ENCODE data around the gene GLT1D1.

Gene GLT1D1

GRCh38 chr12:128932521-128932920 is 79.2 kb downstream of the GLT1D1 start:
- no peak for DNase-seq
- Mint-ChIP-seq H3K27ac (no peak overlapping the region), H3K4me3 (no peak overlapping the region), H3K4me1 (peaks cover 3 to 15% of the 10 kb centered on the region in 2 donors), H3K9me3 (peaks cover 2 to 5% of the 10 kb centered on the region in 2 donors), H3K36me3 (peaks cover 0 to 4% of the 10 kb centered on the region in 2 donors), H3K27me3 (peaks cover 0 to 9% of the 10 kb centered on the region in 2 donors)
- no peak for ATAC-seq (replicated peaks)

- H3K4me3 Mint-ChIP-seq = no peak overlapping the region
- ATAC-seq (replicated peaks) (no peak), DNase-seq (no peak)
- peaks cover 7 to 10% of the 10 kb centered on the region in 2 donors for H3K9me3 Mint-ChIP-seq
- H3K27ac Mint-ChIP-seq = no peak overlapping the region
- peaks cover 0 to 9% of the 10 kb centered on the region in 2 donors for H3K27me3 Mint-ChIP-seq
- peaks cover 0 to 4% of the 10 kb centered on the region in 2 donors for H3K36me3 Mint-ChIP-seq
- peaks cover 3 to 19% of the 10 kb centered on the region in 2 donors for H3K4me1 Mint-ChIP-seq
Observed at GRCh38 chr12:128933039-128933438, 79.8 kb downstream of the GLT1D1 start.

GRCh38 chr12:128933926-128934325 is 80.6 kb downstream of the GLT1D1 start:
- DNase-seq (no peak), ATAC-seq (replicated peaks) (no peak)
- H3K4me3 Mint-ChIP-seq = no peak overlapping the region
- no peak overlapping the region for H3K27ac Mint-ChIP-seq
- H3K27me3 Mint-ChIP-seq = peaks cover 0 to 9% of the 10 kb centered on the region in 2 donors
- H3K36me3 Mint-ChIP-seq = peaks cover 0 to 4% of the 10 kb centered on the region in 2 donors
- peaks cover 7 to 10% of the 10 kb centered on the region in 2 donors for H3K9me3 Mint-ChIP-seq
- H3K4me1 Mint-ChIP-seq = peaks cover 3 to 19% of the 10 kb centered on the region in 2 donors

GRCh38 chr12:128938886-128939285 is 85.6 kb downstream of the GLT1D1 start:
- Mint-ChIP-seq H3K4me1 (peaks cover 3 to 19% of the 10 kb centered on the region in 2 donors), H3K4me3 (no peak overlapping the region), H3K27me3 (peaks cover 6 to 9% of the 10 kb centered on the region in 2 donors), H3K27ac (no peak overlapping the region), H3K9me3 (peaks cover 7 to 10% of the 10 kb centered on the region in 2 donors), H3K36me3 (peaks cover 0 to 4% of the 10 kb centered on the region in 2 donors)
- ATAC-seq (replicated peaks) (no peak), DNase-seq (no peak)

GRCh38 chr12:128940090-128940888 is 87.0 kb downstream of the GLT1D1 start:
- H3K4me1 Mint-ChIP-seq = peaks cover 3 to 19% of the 10 kb centered on the region in 2 donors
- ATAC-seq (replicated peaks) (no peak), DNase-seq (no peak)
- H3K36me3 Mint-ChIP-seq = peaks cover 0 to 4% of the 10 kb centered on the region in 2 donors
- H3K27me3 Mint-ChIP-seq = peaks cover 0 to 6% of the 10 kb centered on the region in 2 donors
- H3K9me3 Mint-ChIP-seq = peaks cover 7 to 10% of the 10 kb centered on the region in 2 donors
- no peak overlapping the region for H3K27ac Mint-ChIP-seq
- no peak overlapping the region for H3K4me3 Mint-ChIP-seq

GRCh38 chr12:128940974-128941373 is 87.7 kb downstream of the GLT1D1 start:
- Mint-ChIP-seq H3K9me3 (peaks cover 7 to 10% of the 10 kb centered on the region in 2 donors), H3K27me3 (peaks cover 0 to 6% of the 10 kb centered on the region in 2 donors), H3K4me1 (peaks cover 3 to 19% of the 10 kb centered on the region in 2 donors), H3K36me3 (peaks cover 0 to 4% of the 10 kb centered on the region in 2 donors), H3K4me3 (no peak overlapping the region), H3K27ac (no peak overlapping the region)
- no peak for ATAC-seq (replicated peaks)
- DNase-seq = no peak

- DNase-seq (no peak), ATAC-seq (replicated peaks) (no peak)
- H3K27ac Mint-ChIP-seq = peak overlapping the region; percentile 16
- H3K4me3 Mint-ChIP-seq = no peak overlapping the region
- H3K27me3 Mint-ChIP-seq = peaks cover 6% of the 10 kb centered on the region in 2 donors
- peaks cover 0 to under 1% of the 10 kb centered on the region in 2 donors for H3K9me3 Mint-ChIP-seq
- H3K36me3 Mint-ChIP-seq = no peaks in the 10 kb centered on the region
- no peaks in the 10 kb centered on the region for H3K4me1 Mint-ChIP-seq
Observed at GRCh38 chr12:128942960-128943477, 89.7 kb downstream of the GLT1D1 start.

GRCh38 chr12:128944956-128945355 is 91.7 kb downstream of the GLT1D1 start:
- Mint-ChIP-seq H3K4me3 (no peak overlapping the region), H3K27ac (peak overlapping the region; percentile 33), H3K9me3 (no peaks in the 10 kb centered on the region), H3K4me1 (no peaks in the 10 kb centered on the region), H3K36me3 (no peaks in the 10 kb centered on the region), H3K27me3 (peaks cover 6% of the 10 kb centered on the region in 2 donors)
- DNase-seq (no peak), ATAC-seq (replicated peaks) (no peak)

GRCh38 chr12:128947209-128947608 is 93.9 kb downstream of the GLT1D1 start:
- peaks cover 0 to 4% of the 10 kb centered on the region in 2 donors for H3K36me3 Mint-ChIP-seq
- H3K9me3 Mint-ChIP-seq = no peaks in the 10 kb centered on the region
- H3K4me1 Mint-ChIP-seq = peaks cover 0 to 4% of the 10 kb centered on the region in 2 donors
- ATAC-seq (replicated peaks) = no peak
- DNase-seq = no peak
- H3K27ac Mint-ChIP-seq = no peak overlapping the region
- H3K27me3 Mint-ChIP-seq = peaks cover 5 to 11% of the 10 kb centered on the region in 2 donors
- no peak overlapping the region for H3K4me3 Mint-ChIP-seq

- peaks cover 5 to 11% of the 10 kb centered on the region in 2 donors for H3K27me3 Mint-ChIP-seq
- DNase-seq (no peak), ATAC-seq (replicated peaks) (no peak)
Observed at GRCh38 chr12:128949086-128949485, 95.8 kb downstream of the GLT1D1 start.

GRCh38 chr12:128951448-128951847 is 98.2 kb downstream of the GLT1D1 start:
- peaks cover 0 to 4% of the 10 kb centered on the region in 2 donors for H3K4me1 Mint-ChIP-seq
- H3K4me3 Mint-ChIP-seq = no peak overlapping the region
- peaks cover 13 to 22% of the 10 kb centered on the region in 2 donors for H3K27me3 Mint-ChIP-seq
- no peak overlapping the region for H3K27ac Mint-ChIP-seq
- no peak for DNase-seq
- no peak for ATAC-seq (replicated peaks)
- no peaks in the 10 kb centered on the region for H3K9me3 Mint-ChIP-seq
- H3K36me3 Mint-ChIP-seq = peaks cover 3 to 4% of the 10 kb centered on the region in 2 donors

More at GRCh38 chr12:128949086-128949485, 95.8 kb downstream of the GLT1D1 start:
- Mint-ChIP-seq H3K4me1 (peaks cover 0 to 4% of the 10 kb centered on the region in 2 donors), H3K4me3 (no peak overlapping the region), H3K27ac (no peak overlapping the region), H3K36me3 (peaks cover 0 to 4% of the 10 kb centered on the region in 2 donors), H3K9me3 (no peaks in the 10 kb centered on the region)

- no peak overlapping the region for H3K27ac Mint-ChIP-seq
Observed at GRCh38 chr12:128956755-128957154, 103.5 kb downstream of the GLT1D1 start.

GRCh38 chr12:128959901-128960300 is 106.6 kb downstream of the GLT1D1 start:
- ATAC-seq (replicated peaks) (no peak), DNase-seq (no peak)
- no peak overlapping the region for H3K4me3 Mint-ChIP-seq
- no peaks in the 10 kb centered on the region for H3K4me1 Mint-ChIP-seq
- H3K9me3 Mint-ChIP-seq = peaks cover 6 to 7% of the 10 kb centered on the region in 2 donors
- H3K27ac Mint-ChIP-seq = no peak overlapping the region
- peaks cover 51 to 65% of the 10 kb centered on the region in 2 donors for H3K27me3 Mint-ChIP-seq
- H3K36me3 Mint-ChIP-seq = peaks cover 10% of the 10 kb centered on the region in 2 donors

More at GRCh38 chr12:128956755-128957154, 103.5 kb downstream of the GLT1D1 start:
- ATAC-seq (replicated peaks) = no peak
- H3K36me3 Mint-ChIP-seq = peaks cover 3 to 4% of the 10 kb centered on the region in 2 donors
- peaks cover 45 to 49% of the 10 kb centered on the region in 2 donors for H3K27me3 Mint-ChIP-seq
- peaks cover 0 to 3% of the 10 kb centered on the region in 2 donors for H3K4me1 Mint-ChIP-seq
- no peaks in the 10 kb centered on the region for H3K9me3 Mint-ChIP-seq
- DNase-seq = no peak
- H3K4me3 Mint-ChIP-seq = no peak overlapping the region

- no peak for DNase-seq
- Mint-ChIP-seq H3K9me3 (peaks cover 8 to 10% of the 10 kb centered on the region in 2 donors), H3K27me3 (peaks cover 46 to 61% of the 10 kb centered on the region in 2 donors), H3K27ac (no peak overlapping the region), H3K4me1 (peaks cover 3 to 5% of the 10 kb centered on the region in 2 donors), H3K4me3 (no peak overlapping the region), H3K36me3 (peaks cover 10 to 13% of the 10 kb centered on the region in 2 donors)
- ATAC-seq (replicated peaks) = no peak
Observed at GRCh38 chr12:128961308-128961902, 108.1 kb downstream of the GLT1D1 start.
